ENCODE data around the gene TMEM245.

GRCh38 chr9:109114670-109115069 is 5.1 kb downstream of the TMEM245 start:
- no peak for TF ChIP-seq CTCF (IDR thresholded peaks at IDR 0.05; ENCODE audit: low read depth, low read length, poor library complexity, severe bottlenecking)
- no peak for TF ChIP-seq EZH2phosphoT487 (IDR thresholded peaks at IDR 0.05; ENCODE audit: borderline replicate concordance, low read length)

Data from DOHH2 (cell line).